GM23338 (cell line): ENCODE measurements around the gene MYO1D. TPM values are rescaled to one million over a fixed set of nuclear protein-coding genes. Genes with fewer than 3 reads are reported as not detected.

Experiments
- ATAC-seq: fragments of 200-7000 bp; cut with Tn5 transposase; 3 replicates; pipeline ENCODE4 v1.9.1; 2020
- DNase-seq: peaks from one replicate; pipeline ENCODE4 v3.0.0-alpha.2; 2015; ENCODE audit warnings: low spot score
- H2AFZ ChIP-seq: fragments of 200-600 bp; sonication (generic); 2 replicates; pipeline ENCODE4 v1.8.0; 2016; ENCODE audit warnings: antibody characterized with exemption, mild to moderate bottlenecking, moderate library complexity
- H3F3A ChIP-seq: fragments of 200-600 bp; sonication (generic); replicated peaks from 2 replicates; pipeline ENCODE4 v1.8.0; 2017; ENCODE audit warnings: antibody characterized with exemption, mixed run types, low read depth
- H3K27ac ChIP-seq: fragments of 200-600 bp; sonication (generic); 2 replicates; pipeline ENCODE4 v1.6.1; 2016; ENCODE audit warnings: low read depth
- H3K27me3 ChIP-seq: fragments of 200-600 bp; sonication (generic); 2 replicates; pipeline ENCODE4 v1.8.0; 2016; ENCODE audit warnings: mild to moderate bottlenecking, mixed run types, moderate library complexity; ENCODE audit not compliant: insufficient read depth
- H3K36me3 ChIP-seq: fragments of 200-600 bp; sonication (generic); 2 replicates; pipeline ENCODE4 v1.8.0; 2016; ENCODE audit warnings: mild to moderate bottlenecking; ENCODE audit not compliant: insufficient read depth
- H3K4me1 ChIP-seq: fragments of 200-600 bp; sonication (generic); 2 replicates; pipeline ENCODE4 v1.8.0; 2016; ENCODE audit warnings: mild to moderate bottlenecking, moderate library complexity; ENCODE audit not compliant: insufficient read depth
- H3K4me2 ChIP-seq: fragments of 200-600 bp; sonication (generic); 2 replicates; pipeline ENCODE4 v1.7.1; 2017; ENCODE audit warnings: mixed run types
- H3K4me3 ChIP-seq: fragments of 200-600 bp; sonication (generic); 2 replicates; pipeline ENCODE4 v1.6.1; 2016; ENCODE audit warnings: mixed run types
- H3K79me2 ChIP-seq: fragments of 200-600 bp; sonication (generic); replicated peaks from 2 replicates; pipeline ENCODE4 v1.8.0; 2017; ENCODE audit warnings: mild to moderate bottlenecking; ENCODE audit not compliant: insufficient read depth
- H3K9me2 ChIP-seq: fragments of 200-600 bp; sonication (generic); 2 replicates; pipeline ENCODE4 v1.8.0; 2017; ENCODE audit not compliant: insufficient read depth
- H4K20me1 ChIP-seq: fragments of 200-600 bp; sonication (generic); replicated peaks from 2 replicates; pipeline ENCODE4 v1.8.0; 2017; ENCODE audit warnings: mild to moderate bottlenecking; ENCODE audit not compliant: insufficient read depth
- H3K27ac Mint-ChIP-seq: 2 replicates; pipeline ENCODE4 v1.8.0; 2020; ENCODE audit warnings: inconsistent platforms, mild to moderate bottlenecking, moderate library complexity, mixed read lengths
- H3K27me3 Mint-ChIP-seq: 3 replicates; pipeline ENCODE4 v1.8.0; 2022; ENCODE audit warnings: low read depth, mild to moderate bottlenecking, moderate library complexity, mixed read lengths, inconsistent platforms; ENCODE audit not compliant: insufficient read depth, poor library complexity
- H3K36me3 Mint-ChIP-seq: 3 replicates; pipeline ENCODE4 v1.8.0; 2021; ENCODE audit warnings: low read depth, mild to moderate bottlenecking, inconsistent platforms, moderate library complexity, mixed read lengths
- H3K4me1 Mint-ChIP-seq: 3 replicates; pipeline ENCODE4 v1.8.0; 2020; ENCODE audit warnings: mild to moderate bottlenecking, inconsistent platforms, mixed read lengths
- H3K4me3 Mint-ChIP-seq: 3 replicates; pipeline ENCODE4 v1.8.0; 2021; ENCODE audit warnings: moderate library complexity, mild to moderate bottlenecking, inconsistent platforms, mixed read lengths
- H3K9me3 Mint-ChIP-seq: 3 replicates; pipeline ENCODE4 v1.8.0; 2020; ENCODE audit warnings: moderate library complexity, mild to moderate bottlenecking, inconsistent platforms, mixed read lengths
- CTCF ChIP-seq, 2 experiments: fragments of 200-600 bp in 1 of 2; sonication (generic) in 1 of 2; conservative IDR thresholded peaks; 2 replicates each; pipeline versions ENCODE4 v1.5.1 to v1.6.1; 2016 to 2017; ENCODE audit warnings: antibody characterized with exemption in 2 of 2, low read depth in 2 of 2, mild to moderate bottlenecking in 2 of 2, moderate library complexity in 1 of 2
- ETS1 ChIP-seq: IDR thresholded peaks from 2 replicates; pipeline ENCODE4 v1.6.1; 2016; ENCODE audit warnings: antibody characterized with exemption
- EZH2phosphoT487 ChIP-seq: fragments of 200-600 bp; sonication (generic); IDR thresholded peaks from one replicate; pipeline ENCODE4 v1.8.1; 2018; ENCODE audit warnings: antibody characterized with exemption; ENCODE audit not compliant: unreplicated experiment
- JUNB ChIP-seq: IDR thresholded peaks from one replicate; pipeline ENCODE4 v1.6.1; 2016; ENCODE audit warnings: antibody characterized with exemption; ENCODE audit not compliant: unreplicated experiment
- NANOG ChIP-seq: IDR thresholded peaks from 2 replicates; pipeline ENCODE4 v1.6.1; 2016; ENCODE audit warnings: antibody characterized with exemption, borderline replicate concordance
- POLR2AphosphoS5 ChIP-seq: IDR thresholded peaks from 2 replicates; pipeline ENCODE4 v1.6.1; 2016; ENCODE audit warnings: antibody characterized with exemption, low read depth
- REST ChIP-seq: IDR thresholded peaks from one replicate; pipeline ENCODE4 v1.6.1; 2018; ENCODE audit warnings: antibody characterized with exemption; ENCODE audit not compliant: unreplicated experiment
- ZNF114 ChIP-seq: fragments of 250-450 bp; sonication (Bioruptor Pico); IDR thresholded peaks from 2 replicates; pipeline ENCODE4 v1.5.0; 2020; ENCODE audit warnings: mild to moderate bottlenecking, moderate library complexity
- polyA plus RNA-seq: library from polyadenylated mRNA; unstranded; fragments of >200 nt; fragmentation: Nextera tagmentation; extraction: Ambion mirVana; gene quantifications from 2 replicates; pipeline ENCODE4 v1.2.1, GENCODE V29; 2016
- total RNA-seq: library from RNA; depleted of rRNA; stranded (reverse); fragments of >200 nt; shearing (Covaris generic); gene quantifications from 2 replicates; pipeline ENCODE4 v1.2.3, GENCODE V29; 2014

Gene MYO1D
- total and polyA plus RNA-seq, 2 experiments from 2014 or later = 8.6 to 28.6 TPM

GRCh38 chr17:32555611-32556310, 321.2 kb downstream of the MYO1D start (continued):
- no peak for TF ChIP-seq REST

- Histone ChIP-seq H3K36me3 (no peaks in the 10 kb centered on the region), H3K4me1 (peaks cover 21% of the 10 kb centered on the region), H3K79me2 (no peaks in the 10 kb centered on the region), H3K4me2 (no peak overlapping the region), H3K27me3 (no peaks in the 10 kb centered on the region), H4K20me1 (no peaks in the 10 kb centered on the region), H3K27ac (no peak overlapping the region), H3K9me2 (no peaks in the 10 kb centered on the region), H2AFZ (no peak overlapping the region), H3K4me3 (no peak overlapping the region), H3F3A (no peaks in the 10 kb centered on the region)
- no peak overlapping the region for H3K4me3 Mint-ChIP-seq
- no peak overlapping the region for H3K27ac Mint-ChIP-seq
- H3K4me1 Mint-ChIP-seq = peaks cover 20% of the 10 kb centered on the region
- TF ChIP-seq POLR2AphosphoS5 (no peak), CTCF (conservative IDR thresholded peaks at IDR 0.05; ENCODE audit: low read depth in 2 of 2) (no peak), JUNB (no peak), EZH2phosphoT487 (no peak), NANOG (no peak), ZNF114 (CRISPR knock-in tag) (no peak), ETS1 (no peak)
- DNase-seq (no peak), ATAC-seq (no peak)
- no peaks in the 10 kb centered on the region for H3K9me3 Mint-ChIP-seq
- H3K27me3 Mint-ChIP-seq = peaks cover 5% of the 10 kb centered on the region
- H3K36me3 Mint-ChIP-seq = no peaks in the 10 kb centered on the region
These were observed 323.8 kb downstream of the MYO1D start for GRCh38 chr17:32553168-32553567.
